ENCODE results near the gene OR8J1.

Gene OR8J1

GRCh38 chr11:56345739-56346138, 8.4 kb upstream of the OR8J1 start, which contains the start of gene OR8K1:
TSS of gene OR8K1 (plus strand) at chr11:56346039. CDS start at chr11:56346039, 0 bp downstream.
- H2AFZ ChIP-seq (ENCODE audit: low read length) = no peak within 1 kb of the TSS
- H3K9me2 ChIP-seq (ENCODE audit: low read depth, low read length) = no peaks in the 10 kb centered on the region
- no peak within 1 kb of the TSS for H3K4me2 ChIP-seq (ENCODE audit: low read length)
- H3K9me3 ChIP-seq (ENCODE audit: low read length) = no peaks in the 10 kb centered on the region
- H3K4me1 ChIP-seq (ENCODE audit: insufficient read depth, low read length, severe bottlenecking) = no peaks in the 10 kb centered on the region
- no peak within 1 kb of the TSS for H3K9ac ChIP-seq (ENCODE audit: low read length)
- no peaks in the 10 kb centered on the region for H3F3A ChIP-seq (ENCODE audit: insufficient read depth, low read length)
- H3K36me3 ChIP-seq (ENCODE audit: insufficient read depth, low read length) = no peaks in the 10 kb centered on the region
- no peak within 1 kb of the TSS for H3K4me3 ChIP-seq (ENCODE audit: low read depth, low read length, poor library complexity, severe bottlenecking)
- H3K27me3 ChIP-seq (ENCODE audit: insufficient read depth, low read length) = no peaks in the 10 kb centered on the region
- no peak within 1 kb of the TSS for H3K27ac ChIP-seq (ENCODE audit: low read depth, low read length, poor library complexity, severe bottlenecking)
- H4K20me1 ChIP-seq (ENCODE audit: insufficient read depth, low read length) = no peaks in the 10 kb centered on the region
- H3K79me2 ChIP-seq (ENCODE audit: insufficient read depth, low read length) = no peaks in the 10 kb centered on the region
- no peak for TF ChIP-seq CTCF (IDR thresholded peaks at IDR 0.05; ENCODE audit: low read length)
- TF ChIP-seq EZH2 (IDR thresholded peaks at IDR 0.05; ENCODE audit: borderline replicate concordance, low read length) = no peak

GRCh38 chr11:56375324-56375723, 21.2 kb downstream of the OR8J1 start, which contains the start of gene OR8U1:
TSS of gene OR8U1 (plus strand) at chr11:56375624. CDS start at chr11:56375624, 0 bp downstream.
- no peak within 1 kb of the TSS for H3K27ac ChIP-seq (ENCODE audit: low read depth, low read length, poor library complexity, severe bottlenecking)
- no peaks in the 10 kb centered on the region for H3K79me2 ChIP-seq (ENCODE audit: insufficient read depth, low read length)
- no peak within 1 kb of the TSS for H3K4me2 ChIP-seq (ENCODE audit: low read length)
- no peak within 1 kb of the TSS for H2AFZ ChIP-seq (ENCODE audit: low read length)
- no peak within 1 kb of the TSS for H3K4me3 ChIP-seq (ENCODE audit: low read depth, low read length, poor library complexity, severe bottlenecking)
- H3K36me3 ChIP-seq (ENCODE audit: insufficient read depth, low read length) = no peaks in the 10 kb centered on the region
- H3K9ac ChIP-seq (ENCODE audit: low read length) = no peak within 1 kb of the TSS
- no peaks in the 10 kb centered on the region for H3F3A ChIP-seq (ENCODE audit: insufficient read depth, low read length)
- no peaks in the 10 kb centered on the region for H3K4me1 ChIP-seq (ENCODE audit: insufficient read depth, low read length, severe bottlenecking)
- TF ChIP-seq CTCF (IDR thresholded peaks at IDR 0.05; ENCODE audit: low read length) (no peak), EZH2 (IDR thresholded peaks at IDR 0.05; ENCODE audit: borderline replicate concordance, low read length) (no peak)
- H3K9me2 ChIP-seq (ENCODE audit: low read depth, low read length) = no peaks in the 10 kb centered on the region
- no peaks in the 10 kb centered on the region for H4K20me1 ChIP-seq (ENCODE audit: insufficient read depth, low read length)
- no peaks in the 10 kb centered on the region for H3K27me3 ChIP-seq (ENCODE audit: insufficient read depth, low read length)
- H3K9me3 ChIP-seq (ENCODE audit: low read length) = no peaks in the 10 kb centered on the region

GRCh38 chr11:56380120-56380519, 26.0 kb downstream of the OR8J1 start:
- Histone ChIP-seq H3K9me3 (ENCODE audit: low read length) (no peaks in the 10 kb centered on the region), H2AFZ (ENCODE audit: low read length) (no peak overlapping the region), H3K27ac (ENCODE audit: low read depth, low read length, poor library complexity, severe bottlenecking) (no peak overlapping the region), H3F3A (ENCODE audit: insufficient read depth, low read length) (no peaks in the 10 kb centered on the region), H3K4me1 (ENCODE audit: insufficient read depth, low read length, severe bottlenecking) (no peaks in the 10 kb centered on the region), H3K9ac (ENCODE audit: low read length) (no peak overlapping the region), H4K20me1 (ENCODE audit: insufficient read depth, low read length) (no peaks in the 10 kb centered on the region), H3K4me2 (ENCODE audit: low read length) (no peak overlapping the region), H3K36me3 (ENCODE audit: insufficient read depth, low read length) (no peaks in the 10 kb centered on the region), H3K27me3 (ENCODE audit: insufficient read depth, low read length) (no peaks in the 10 kb centered on the region), H3K4me3 (ENCODE audit: low read depth, low read length, poor library complexity, severe bottlenecking) (no peak overlapping the region), H3K9me2 (ENCODE audit: low read depth, low read length) (no peaks in the 10 kb centered on the region), H3K79me2 (ENCODE audit: insufficient read depth, low read length) (no peaks in the 10 kb centered on the region)
- TF ChIP-seq EZH2 (IDR thresholded peaks at IDR 0.05; ENCODE audit: borderline replicate concordance, low read length) (no peak), CTCF (IDR thresholded peaks at IDR 0.05; ENCODE audit: low read length) (no peak)

Data from OCI-LY1 (cell line).